GM23248 (cell line): ENCODE data around the gene HAGHL. TPM values are rescaled to one million over a fixed set of nuclear protein-coding genes. Genes with fewer than 3 reads are reported as not detected.

Source experiments
- DNase-seq: peaks from one replicate; pipeline ENCODE4 v3.0.0-alpha.2; 2015
- H2AFZ ChIP-seq: fragments of 200-600 bp; sonication (generic); 2 replicates; pipeline ENCODE4 v1.6.1; 2016; ENCODE audit warnings: antibody characterized with exemption
- H3F3A ChIP-seq: fragments of 200-600 bp; sonication (generic); 2 replicates; pipeline ENCODE4 v1.6.1; 2016; ENCODE audit warnings: mild to moderate bottlenecking, antibody characterized with exemption, mixed run types; ENCODE audit not compliant: insufficient read depth
- H3K27ac ChIP-seq: fragments of 200-600 bp; sonication (generic); 2 replicates; pipeline ENCODE4 v1.5.1; 2016; ENCODE audit warnings: mild to moderate bottlenecking
- H3K27me3 ChIP-seq: fragments of 200-600 bp; sonication (generic); replicated peaks from 2 replicates; pipeline ENCODE4 v1.6.1; 2016; ENCODE audit warnings: mild to moderate bottlenecking; ENCODE audit not compliant: insufficient read depth
- H3K36me3 ChIP-seq: fragments of 200-600 bp; sonication (generic); 2 replicates; pipeline ENCODE4 v1.6.1; 2016; ENCODE audit warnings: low read depth, mild to moderate bottlenecking
- H3K4me1 ChIP-seq: fragments of 200-600 bp; sonication (generic); 2 replicates; pipeline ENCODE4 v1.6.1; 2016; ENCODE audit warnings: mild to moderate bottlenecking; ENCODE audit not compliant: insufficient read depth
- H3K4me2 ChIP-seq: fragments of 200-600 bp; sonication (generic); one replicate; pipeline ENCODE4 v1.6.1; 2016; ENCODE audit warnings: mild to moderate bottlenecking; ENCODE audit not compliant: unreplicated experiment
- H3K4me3 ChIP-seq: fragments of 200-600 bp; sonication (generic); 2 replicates; pipeline ENCODE4 v1.5.1; 2016; ENCODE audit warnings: mild to moderate bottlenecking
- H3K79me2 ChIP-seq: fragments of 200-600 bp; sonication (generic); 2 replicates; pipeline ENCODE4 v1.6.1; 2016; ENCODE audit warnings: mild to moderate bottlenecking; ENCODE audit not compliant: insufficient read depth
- H3K9ac ChIP-seq: fragments of 200-600 bp; sonication (generic); 2 replicates; pipeline ENCODE4 v1.6.1; 2016; ENCODE audit warnings: mild to moderate bottlenecking
- H3K9me2 ChIP-seq: fragments of 200-600 bp; sonication (generic); 2 replicates; pipeline ENCODE4 v1.6.1; 2016; ENCODE audit warnings: mixed run types, mild to moderate bottlenecking, moderate library complexity; ENCODE audit not compliant: insufficient read depth
- H3K9me3 ChIP-seq: fragments of 200-600 bp; sonication (generic); one replicate; pipeline ENCODE4 v1.6.1; 2017; ENCODE audit warnings: low read depth
- H4K20me1 ChIP-seq: fragments of 200-600 bp; sonication (generic); 2 replicates; pipeline ENCODE4 v1.6.0; 2016; ENCODE audit not compliant: insufficient read depth
- EZH2 ChIP-seq: fragments of 200-600 bp; sonication (generic); IDR thresholded peaks from 2 replicates; pipeline ENCODE4 v1.6.1; 2018; ENCODE audit warnings: antibody characterized with exemption, mild to moderate bottlenecking; ENCODE audit not compliant: insufficient read depth, poor library complexity, severe bottlenecking
- EZH2phosphoT487 ChIP-seq: fragments of 200-600 bp; sonication (generic); IDR thresholded peaks from 2 replicates; pipeline ENCODE4 v1.6.1; 2018; ENCODE audit warnings: antibody characterized with exemption, moderate library complexity, mild to moderate bottlenecking, low read depth; ENCODE audit not compliant: insufficient read depth
- WGBS, 2 experiments: methylation state at CpG; one replicate each; pipeline ENCODE4 v1.1.6; 2015 to 2017; ENCODE audit warnings: low lambda C conversion rate in 2 of 2, low coverage in 1 of 2; ENCODE audit errors: missing lambda C conversion rate in 2 of 2; 5-methylcytosine and 5-hydroxymethylcytosine counted together
- in situ Hi-C: fragments of 300-500 bp; cut with MboI; formaldehyde crosslinking; loops from 2 replicates; pipeline ENCODE4 v1.15.0; 2020
- polyA plus RNA-seq: library from polyadenylated mRNA; unstranded; fragments of >200 nt; fragmentation: Nextera tagmentation; extraction: Ambion mirVana; gene quantifications from 2 replicates; pipeline ENCODE4 v1.2.1, GENCODE V29; 2016
- total RNA-seq: library from RNA; depleted of rRNA; stranded (reverse); fragments of >200 nt; shearing (Covaris generic); gene quantifications from 2 replicates; pipeline ENCODE4 v1.2.3, GENCODE V29; 2014

HAGHL gene
- total and polyA plus RNA-seq, 2 experiments from 2014 or later = 7.8 to 64.8 TPM

DNA sequence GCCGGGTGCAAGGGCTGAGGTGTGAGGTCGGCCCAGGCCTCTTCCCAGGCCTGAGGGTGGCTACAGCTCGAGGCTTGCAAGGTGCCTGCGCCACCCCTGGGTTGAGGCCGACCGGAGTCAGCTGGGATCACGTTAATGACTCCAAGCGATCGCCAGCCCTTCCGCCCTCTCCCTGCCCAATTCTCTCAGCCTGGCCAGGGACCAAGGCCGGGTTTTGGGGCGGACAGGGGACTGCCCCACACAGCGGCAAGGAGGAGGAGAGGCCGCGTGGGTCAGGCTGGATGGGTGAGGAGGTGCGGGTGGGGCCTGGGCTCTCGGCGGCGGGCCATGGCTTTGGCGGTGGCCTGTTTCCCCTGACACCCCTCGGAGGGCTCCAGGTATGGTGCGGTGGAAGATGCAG lies 33.5 kb upstream of the HAGHL start:
- no peak for TF ChIP-seq EZH2phosphoT487
- TF ChIP-seq EZH2 = no peak
- no peak overlapping the region for H3K4me3 ChIP-seq
- no peak overlapping the region for H3K27ac ChIP-seq
- no peaks in the 10 kb centered on the region for H4K20me1 ChIP-seq
- peaks cover 8% of the 10 kb centered on the region; the same call in 1 of the 2 replicates for H3K4me1 ChIP-seq
- DNase-seq = no peak
- in situ Hi-C loops = no loop called here
- no peaks in the 10 kb centered on the region for H3K9me3 ChIP-seq
- no peak overlapping the region for H3K4me2 ChIP-seq
- no peak overlapping the region for H2AFZ ChIP-seq
- H3K27me3 ChIP-seq = peaks cover 19% of the 10 kb centered on the region
- peaks cover 15% of the 10 kb centered on the region for H3K79me2 ChIP-seq
- WGBS, 2 experiments = 50 to 55% methylated on average over 17 to 21 of the region's 22 CpGs
- H3K9me2 ChIP-seq = no peaks in the 10 kb centered on the region
- no peaks in the 10 kb centered on the region for H3K36me3 ChIP-seq
- no peak overlapping the region for H3K9ac ChIP-seq
- H3F3A ChIP-seq = no peaks in the 10 kb centered on the region

GRCh38 chr16:693766-694165 lies 33.1 kb upstream of the HAGHL start:
- TF ChIP-seq EZH2 (no peak), EZH2phosphoT487 (no peak)
- H3K9me3 ChIP-seq = no peaks in the 10 kb centered on the region
- no peak overlapping the region for H2AFZ ChIP-seq
- in situ Hi-C loops = no loop called here
- no peaks in the 10 kb centered on the region for H4K20me1 ChIP-seq
- no peaks in the 10 kb centered on the region for H3K36me3 ChIP-seq
- peaks cover 11% of the 10 kb centered on the region for H3K79me2 ChIP-seq
- H3F3A ChIP-seq = no peaks in the 10 kb centered on the region
- H3K9ac ChIP-seq = no peak overlapping the region
- 13 to 17% methylated on average over 7 to 22 of the region's 37 CpGs for WGBS, 2 experiments
- H3K4me3 ChIP-seq = no peak overlapping the region
- DNase-seq = no peak
- H3K27me3 ChIP-seq = peaks cover 19% of the 10 kb centered on the region
- H3K9me2 ChIP-seq = no peaks in the 10 kb centered on the region
- H3K4me2 ChIP-seq = no peak overlapping the region
- H3K4me1 ChIP-seq = peaks cover 8% of the 10 kb centered on the region; the same call in 1 of the 2 replicates
- H3K27ac ChIP-seq = no peak overlapping the region

GRCh38 chr16:694187-694862 lies 32.6 kb upstream of the HAGHL start:
- Histone ChIP-seq H3F3A (no peaks in the 10 kb centered on the region), H2AFZ (no peak overlapping the region), H3K4me2 (no peak overlapping the region), H3K4me1 (peaks cover 7% of the 10 kb centered on the region; the same call in 1 of the 2 replicates), H4K20me1 (no peaks in the 10 kb centered on the region), H3K9me3 (no peaks in the 10 kb centered on the region), H3K9ac (no peak overlapping the region), H3K36me3 (no peaks in the 10 kb centered on the region), H3K27ac (no peak overlapping the region), H3K79me2 (peaks cover 6% of the 10 kb centered on the region), H3K4me3 (no peak overlapping the region), H3K9me2 (no peaks in the 10 kb centered on the region), H3K27me3 (peaks cover 19% of the 10 kb centered on the region)
- no peak; the same call in 1 of the 2 replicates for TF ChIP-seq EZH2phosphoT487
- peak; percentile 80 for TF ChIP-seq EZH2
- in situ Hi-C loops = no loop called here
- DNase-seq = no peak
- WGBS, 2 experiments = 1 to 3% methylated on average over 23 to 53 of the region's 64 CpGs

DNA sequence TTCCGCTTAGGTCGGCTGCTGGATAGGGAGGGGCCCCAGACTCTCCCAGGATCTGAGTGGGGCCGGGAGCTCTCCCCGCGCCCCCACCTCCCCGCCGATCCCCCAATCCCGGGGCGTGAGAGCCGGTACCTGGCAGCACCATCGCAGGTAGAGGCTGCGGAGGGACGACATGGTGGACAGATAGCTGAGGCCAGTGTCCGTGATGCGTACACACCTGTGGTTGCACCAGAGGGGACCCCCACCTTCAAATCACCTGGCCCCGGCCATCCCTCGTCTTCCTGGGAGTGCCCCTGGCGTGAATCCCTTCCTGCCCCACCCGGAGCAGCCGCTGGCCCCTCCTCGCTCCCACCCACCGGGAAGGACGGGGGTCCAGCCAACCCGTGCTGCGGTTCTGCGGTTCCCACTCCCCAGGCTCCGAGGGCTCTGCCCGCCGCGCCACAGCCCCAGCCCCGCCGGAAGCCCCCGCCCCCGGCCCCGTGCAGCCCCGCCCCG lies 32.0 kb upstream of the HAGHL start:
- no peak overlapping the region for H3K4me3 ChIP-seq
- H3K27ac ChIP-seq = no peak overlapping the region
- no peaks in the 10 kb centered on the region for H4K20me1 ChIP-seq
- no peak for DNase-seq
- TF ChIP-seq EZH2 = no peak
- no peak overlapping the region for H3K9ac ChIP-seq
- no peaks in the 10 kb centered on the region for H3K9me2 ChIP-seq
- H3K9me3 ChIP-seq = no peaks in the 10 kb centered on the region
- 2 to 4% methylated on average over 13 to 27 of the region's 37 CpGs for WGBS, 2 experiments
- in situ Hi-C loops = no loop called here
- H3K36me3 ChIP-seq = no peaks in the 10 kb centered on the region
- peaks cover 3% of the 10 kb centered on the region; the same call in 1 of the 2 replicates for H3K4me1 ChIP-seq
- no peaks in the 10 kb centered on the region for H3F3A ChIP-seq
- no peaks in the 10 kb centered on the region for H3K79me2 ChIP-seq
- H3K27me3 ChIP-seq = peaks cover 19% of the 10 kb centered on the region
- H3K4me2 ChIP-seq = no peak overlapping the region
- H2AFZ ChIP-seq = no peak overlapping the region
